Transverse colon (tissue), 3 donors: ENCODE data around the gene SEMA6B.

Source experiments
- CTCF ChIP-seq, 5 experiments: fragments of 200-600 bp in 3 of 5; fragments of 450-650 bp in 2 of 5; sonication (generic) in 3 of 5; IDR thresholded peaks; 1 replicate in 2 of 5; 2 replicates in 3 of 5; pipeline ENCODE4 v1.5.1; 2016 to 2017; ENCODE audit warnings: antibody characterized with exemption in 5 of 5, inconsistent platforms in 3 of 5, mild to moderate bottlenecking in 2 of 5, moderate library complexity in 1 of 5
- POLR2A ChIP-seq: fragments of 450-650 bp; IDR thresholded peaks from one replicate; pipeline ENCODE4 v1.6.1; 2016; ENCODE audit warnings: antibody characterized with exemption, mild to moderate bottlenecking, moderate library complexity

- TF ChIP-seq POLR2A (no peak), CTCF (IDR thresholded peaks at IDR 0.05) (no peak)
Observed at GRCh38 chr19:4533835-4534424, 25.6 kb downstream of the SEMA6B start.
